GM12891 (cell line): ENCODE data around the gene SLC24A2.

Experiments
- PAX5 ChIP-seq: IDR thresholded peaks from 2 replicates; pipeline ENCODE4 v1.6.1; 2011; ENCODE audit warnings: low read length, moderate library complexity, mild to moderate bottlenecking; ENCODE audit not compliant: insufficient read depth, severe bottlenecking
- POLR2A ChIP-seq: IDR thresholded peaks from 2 replicates; pipeline ENCODE4 v1.6.1; 2011; ENCODE audit warnings: low read depth, low read length, control low read depth
- POLR2AphosphoS5 ChIP-seq: IDR thresholded peaks from 2 replicates; pipeline ENCODE4 v1.6.1; 2011; ENCODE audit warnings: low read depth, low read length, control low read depth

- no peak for TF ChIP-seq POLR2AphosphoS5
- TF ChIP-seq PAX5: no peak
- TF ChIP-seq POLR2A: no peak
Measured at GRCh38 chr9:19769213-19769612, 19.6 kb downstream of the SLC24A2 start.
